HepG2 (cell line): Measurements from ENCODE around the gene SMIM10L2A.

ENCODE experiments used
- CTCF ChIP-seq: sonication (generic); formaldehyde crosslinking; IDR thresholded peaks from 2 replicates; pipeline ENCODE4 v1.5.0; 2020; ENCODE audit warnings: mild to moderate bottlenecking, missing genetic modification reagents, moderate library complexity
- EP300 ChIP-seq, 3 experiments: sonication (generic) in 1 of 3; formaldehyde crosslinking in 1 of 3; IDR thresholded peaks; 2 replicates each; pipeline versions ENCODE4 v1.5.1 to v1.6.1; 2011 to 2020; ENCODE audit warnings: low read depth in 2 of 3, low read length in 2 of 3, borderline replicate concordance in 1 of 3, improper control_type of control experiment in 1 of 3, mild to moderate bottlenecking in 1 of 3, missing genetic modification reagents in 1 of 3, moderate library complexity in 1 of 3
- ZNF160 ChIP-seq: sonication (generic); formaldehyde crosslinking; IDR thresholded peaks from 2 replicates; pipeline ENCODE4 v1.8.0; 2022; ENCODE audit warnings: mild to moderate bottlenecking, inconsistent platforms, missing genetic modification reagents

- TF ChIP-seq ZNF160 (CRISPR knock-in tag) (no peak), CTCF (CRISPR knock-in tag) (no peak), EP300 (IDR thresholded peaks at IDR 0.05; ENCODE audit: low read depth in 2 of 2, low read length in 2 of 2) (no peak), EP300 (CRISPR knock-in tag; IDR thresholded peaks at IDR 0.05; ENCODE audit: borderline replicate concordance) (no peak)
Observed at GRCh38 chrX:135420831-135421230, 913 bp upstream of the SMIM10L2A start.
